Nephron progenitor cell (in vitro differentiated cells): ENCODE results near the gene DCTN4.

Experiments
- DNase-seq: peaks from one replicate; pipeline ENCODE4 v3.0.0; 2021
- H3K27ac Mint-ChIP-seq: 2 replicates; pipeline ENCODE4 v1.8.0; 2021; ENCODE audit warnings: mild to moderate bottlenecking, moderate library complexity, mixed read lengths
- H3K27me3 Mint-ChIP-seq: 2 replicates; pipeline ENCODE4 v1.8.0; 2021; ENCODE audit warnings: mild to moderate bottlenecking, low read depth, mixed read lengths; ENCODE audit not compliant: poor library complexity
- H3K36me3 Mint-ChIP-seq: 2 replicates; pipeline ENCODE4 v1.8.0; 2021; ENCODE audit warnings: low read depth, mixed read lengths
- H3K4me1 Mint-ChIP-seq: 2 replicates; pipeline ENCODE4 v1.8.0; 2021; ENCODE audit warnings: mixed read lengths
- H3K4me3 Mint-ChIP-seq: 2 replicates; pipeline ENCODE4 v1.8.0; 2021; ENCODE audit warnings: mild to moderate bottlenecking, moderate library complexity, mixed read lengths
- H3K9me3 Mint-ChIP-seq: 2 replicates; pipeline ENCODE4 v1.8.0; 2021; ENCODE audit warnings: mild to moderate bottlenecking, moderate library complexity, mixed read lengths
- CTCF ChIP-seq: fragments of 200-600 bp; sonication (generic); IDR thresholded peaks from 2 replicates; pipeline ENCODE4 v1.5.0; 2021; ENCODE audit warnings: antibody characterized with exemption

Gene DCTN4

GRCh38 chr5:150740992-150741391 lies 17.8 kb downstream of the DCTN4 start:
- Mint-ChIP-seq H3K27me3 (peaks cover 3% of the 10 kb centered on the region), H3K4me3 (no peak overlapping the region), H3K36me3 (peaks cover 91% of the 10 kb centered on the region), H3K4me1 (no peaks in the 10 kb centered on the region), H3K27ac (no peak overlapping the region), H3K9me3 (peaks cover 60% of the 10 kb centered on the region)
- TF ChIP-seq CTCF = no peak
- no peak for DNase-seq

GRCh38 chr5:150738862-150739261 lies 20.0 kb downstream of the DCTN4 start:
- H3K27ac Mint-ChIP-seq = no peak overlapping the region
- H3K27me3 Mint-ChIP-seq = peaks cover under 1% of the 10 kb centered on the region
- H3K4me1 Mint-ChIP-seq = no peaks in the 10 kb centered on the region
- TF ChIP-seq CTCF = no peak
- H3K4me3 Mint-ChIP-seq = no peak overlapping the region
- peaks cover 95% of the 10 kb centered on the region for H3K36me3 Mint-ChIP-seq
- DNase-seq = no peak
- H3K9me3 Mint-ChIP-seq = peaks cover 52% of the 10 kb centered on the region

- Mint-ChIP-seq H3K27ac (no peak overlapping the region), H3K36me3 (peaks cover 92% of the 10 kb centered on the region), H3K4me1 (no peaks in the 10 kb centered on the region), H3K27me3 (no peaks in the 10 kb centered on the region), H3K9me3 (peaks cover 36% of the 10 kb centered on the region), H3K4me3 (no peak overlapping the region)
- no peak for DNase-seq
- TF ChIP-seq CTCF = no peak
Observed at GRCh38 chr5:150734579-150735384, 24.0 kb downstream of the DCTN4 start.

GRCh38 chr5:150731669-150732242 lies 27.1 kb downstream of the DCTN4 start:
- Mint-ChIP-seq H3K27ac (no peak overlapping the region), H3K4me1 (no peaks in the 10 kb centered on the region), H3K4me3 (no peak overlapping the region), H3K27me3 (no peaks in the 10 kb centered on the region), H3K9me3 (peaks cover 15% of the 10 kb centered on the region), H3K36me3 (peaks cover 80% of the 10 kb centered on the region)
- TF ChIP-seq CTCF = no peak
- DNase-seq = no peak

DNA sequence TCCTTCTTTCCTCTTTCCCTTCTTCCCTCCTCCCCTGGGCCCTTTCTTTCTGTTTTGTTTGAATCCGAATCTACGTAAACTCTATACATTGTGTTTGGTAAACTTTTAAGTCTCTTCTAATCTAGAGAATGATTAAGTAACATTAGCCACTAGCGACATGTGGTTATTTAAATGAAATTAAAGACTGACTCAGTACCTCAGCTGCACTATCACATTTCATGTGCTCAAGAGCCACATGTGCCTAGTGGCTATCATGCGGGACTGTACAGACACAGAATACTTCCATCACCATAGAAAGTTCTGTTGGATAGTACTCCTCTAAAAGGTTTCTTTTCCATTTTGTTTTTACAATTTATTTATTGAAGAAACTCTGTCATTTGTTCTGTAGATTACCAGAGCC lies 29.0 kb downstream of the DCTN4 start:
- Mint-ChIP-seq H3K27me3 (no peaks in the 10 kb centered on the region), H3K4me3 (no peak overlapping the region), H3K9me3 (no peaks in the 10 kb centered on the region), H3K36me3 (peaks cover 66% of the 10 kb centered on the region), H3K4me1 (no peaks in the 10 kb centered on the region), H3K27ac (no peak overlapping the region)
- no peak for DNase-seq
- TF ChIP-seq CTCF = no peak

GRCh38 chr5:150723845-150724244 lies 35.0 kb downstream of the DCTN4 start:
- no peak overlapping the region for H3K27ac Mint-ChIP-seq
- DNase-seq = no peak
- TF ChIP-seq CTCF = no peak
- peaks cover 63% of the 10 kb centered on the region for H3K36me3 Mint-ChIP-seq
- H3K9me3 Mint-ChIP-seq = no peaks in the 10 kb centered on the region
- no peaks in the 10 kb centered on the region for H3K4me1 Mint-ChIP-seq
- H3K4me3 Mint-ChIP-seq = no peak overlapping the region
- H3K27me3 Mint-ChIP-seq = no peaks in the 10 kb centered on the region
